Measurements from ENCODE around the gene FGF4.

DNA sequence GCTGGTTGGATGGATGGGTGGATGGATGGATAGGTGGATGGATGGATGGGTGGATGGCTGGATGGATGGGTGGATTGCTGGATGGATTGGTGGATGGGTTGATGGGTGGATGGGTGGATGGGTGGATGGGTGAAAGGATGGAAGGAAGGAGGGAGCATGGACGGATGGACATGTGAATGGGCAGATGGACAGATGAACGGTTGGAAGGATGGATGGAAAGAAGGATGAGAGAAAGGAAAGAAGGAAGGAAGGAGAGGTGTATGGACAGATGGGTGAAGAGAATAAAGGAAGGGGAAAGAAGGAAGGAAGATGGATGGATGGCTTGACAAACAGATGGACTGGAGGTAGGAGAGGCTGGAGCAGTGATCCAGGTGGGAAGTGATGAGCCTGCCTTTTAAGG lies 38.7 kb upstream of the FGF4 start:
- TF ChIP-seq, protein P1, sequence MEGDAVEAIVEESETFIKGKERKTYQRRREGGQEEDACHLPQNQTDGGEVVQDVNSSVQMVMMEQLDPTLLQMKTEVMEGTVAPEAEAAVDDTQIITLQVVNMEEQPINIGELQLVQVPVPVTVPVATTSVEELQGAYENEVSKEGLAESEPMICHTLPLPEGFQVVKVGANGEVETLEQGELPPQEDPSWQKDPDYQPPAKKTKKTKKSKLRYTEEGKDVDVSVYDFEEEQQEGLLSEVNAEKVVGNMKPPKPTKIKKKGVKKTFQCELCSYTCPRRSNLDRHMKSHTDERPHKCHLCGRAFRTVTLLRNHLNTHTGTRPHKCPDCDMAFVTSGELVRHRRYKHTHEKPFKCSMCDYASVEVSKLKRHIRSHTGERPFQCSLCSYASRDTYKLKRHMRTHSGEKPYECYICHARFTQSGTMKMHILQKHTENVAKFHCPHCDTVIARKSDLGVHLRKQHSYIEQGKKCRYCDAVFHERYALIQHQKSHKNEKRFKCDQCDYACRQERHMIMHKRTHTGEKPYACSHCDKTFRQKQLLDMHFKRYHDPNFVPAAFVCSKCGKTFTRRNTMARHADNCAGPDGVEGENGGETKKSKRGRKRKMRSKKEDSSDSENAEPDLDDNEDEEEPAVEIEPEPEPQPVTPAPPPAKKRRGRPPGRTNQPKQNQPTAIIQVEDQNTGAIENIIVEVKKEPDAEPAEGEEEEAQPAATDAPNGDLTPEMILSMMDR (IDR thresholded peaks at IDR 0.05; ENCODE audit: insufficient read depth, low read depth, low read length), result no peak
- no peak for TF ChIP-seq EZH2 (IDR thresholded peaks at IDR 0.05; ENCODE audit: insufficient read depth, low read length)

All from astrocyte (in vitro differentiated cells and primary cell).